Activated naive CD4-positive, alpha-beta T cell treated with anti-CD3 and anti-CD28 coated beads, Interleukin-2, amount 50 U/mL, for 24 hours (primary cell): Measurements from ENCODE around the gene CFAP97.

Source experiments
- H3K27ac Mint-ChIP-seq: one replicate; pipeline ENCODE4 v1.8.0; 2021; ENCODE audit warnings: mild to moderate bottlenecking, mixed read lengths
- H3K27me3 Mint-ChIP-seq: one replicate; pipeline ENCODE4 v1.8.0; 2021; ENCODE audit warnings: mixed read lengths
- H3K36me3 Mint-ChIP-seq: one replicate; pipeline ENCODE4 v1.8.0; 2021; ENCODE audit warnings: mixed read lengths
- H3K4me1 Mint-ChIP-seq: one replicate; pipeline ENCODE4 v1.8.0; 2021; ENCODE audit warnings: mixed read lengths
- H3K4me3 Mint-ChIP-seq: one replicate; pipeline ENCODE4 v1.8.0; 2021; ENCODE audit warnings: mild to moderate bottlenecking, mixed read lengths
- H3K9me3 Mint-ChIP-seq: one replicate; pipeline ENCODE4 v1.8.0; 2021; ENCODE audit warnings: mixed read lengths

Gene CFAP97

GRCh38 chr4:185229021-185229818 is 25.4 kb upstream of the CFAP97 start:
- Mint-ChIP-seq H3K27ac (no peak overlapping the region), H3K36me3 (no peaks in the 10 kb centered on the region), H3K9me3 (no peaks in the 10 kb centered on the region), H3K27me3 (no peaks in the 10 kb centered on the region), H3K4me1 (peaks cover 11% of the 10 kb centered on the region), H3K4me3 (no peak overlapping the region)

GRCh38 chr4:185227713-185228278 is 24.0 kb upstream of the CFAP97 start:
- H3K27me3 Mint-ChIP-seq: no peaks in the 10 kb centered on the region
- H3K27ac Mint-ChIP-seq: no peak overlapping the region
- no peaks in the 10 kb centered on the region for H3K36me3 Mint-ChIP-seq
- peaks cover 11% of the 10 kb centered on the region for H3K4me1 Mint-ChIP-seq
- H3K9me3 Mint-ChIP-seq: no peaks in the 10 kb centered on the region
- no peak overlapping the region for H3K4me3 Mint-ChIP-seq

GRCh38 chr4:185227131-185227551 is 23.3 kb upstream of the CFAP97 start:
- Mint-ChIP-seq H3K27ac (no peak overlapping the region), H3K27me3 (no peaks in the 10 kb centered on the region), H3K4me1 (peaks cover 5% of the 10 kb centered on the region), H3K9me3 (no peaks in the 10 kb centered on the region), H3K36me3 (no peaks in the 10 kb centered on the region), H3K4me3 (no peak overlapping the region)

- Mint-ChIP-seq H3K27ac (no peak overlapping the region), H3K4me3 (no peak overlapping the region), H3K36me3 (peaks cover 5% of the 10 kb centered on the region), H3K9me3 (no peaks in the 10 kb centered on the region), H3K4me1 (peaks cover 5% of the 10 kb centered on the region), H3K27me3 (no peaks in the 10 kb centered on the region)
Observed at GRCh38 chr4:185225940-185226339, 22.1 kb upstream of the CFAP97 start.

- H3K27ac Mint-ChIP-seq: no peak overlapping the region
- no peaks in the 10 kb centered on the region for H3K9me3 Mint-ChIP-seq
- no peaks in the 10 kb centered on the region for H3K27me3 Mint-ChIP-seq
- peaks cover 9% of the 10 kb centered on the region for H3K4me1 Mint-ChIP-seq
- peaks cover 5% of the 10 kb centered on the region for H3K36me3 Mint-ChIP-seq
- no peak overlapping the region for H3K4me3 Mint-ChIP-seq
Observed at GRCh38 chr4:185224597-185224996, 20.8 kb upstream of the CFAP97 start.

GRCh38 chr4:185222598-185222997 is 18.8 kb upstream of the CFAP97 start:
- Mint-ChIP-seq H3K9me3 (no peaks in the 10 kb centered on the region), H3K4me1 (peaks cover 10% of the 10 kb centered on the region), H3K27me3 (no peaks in the 10 kb centered on the region), H3K27ac (no peak overlapping the region), H3K36me3 (peaks cover 5% of the 10 kb centered on the region), H3K4me3 (no peak overlapping the region)

- Mint-ChIP-seq H3K4me1 (peaks cover 11% of the 10 kb centered on the region), H3K4me3 (no peak overlapping the region), H3K9me3 (no peaks in the 10 kb centered on the region), H3K36me3 (peaks cover 5% of the 10 kb centered on the region), H3K27me3 (no peaks in the 10 kb centered on the region), H3K27ac (no peak overlapping the region)
Observed at GRCh38 chr4:185221912-185222311, 18.1 kb upstream of the CFAP97 start.

GRCh38 chr4:185221491-185221890 is 17.7 kb upstream of the CFAP97 start:
- H3K36me3 Mint-ChIP-seq: peaks cover 5% of the 10 kb centered on the region
- no peaks in the 10 kb centered on the region for H3K9me3 Mint-ChIP-seq
- no peaks in the 10 kb centered on the region for H3K27me3 Mint-ChIP-seq
- H3K4me1 Mint-ChIP-seq: peaks cover 14% of the 10 kb centered on the region
- no peak overlapping the region for H3K4me3 Mint-ChIP-seq
- peak overlapping the region; percentile 68 for H3K27ac Mint-ChIP-seq

- Mint-ChIP-seq H3K27me3 (no peaks in the 10 kb centered on the region), H3K4me1 (peaks cover 18% of the 10 kb centered on the region), H3K4me3 (no peak overlapping the region), H3K27ac (no peak overlapping the region), H3K9me3 (no peaks in the 10 kb centered on the region), H3K36me3 (peaks cover 5% of the 10 kb centered on the region)
Observed at GRCh38 chr4:185219551-185220344, 15.9 kb upstream of the CFAP97 start.

GRCh38 chr4:185218312-185218711 is 14.5 kb upstream of the CFAP97 start:
- H3K4me1 Mint-ChIP-seq: peaks cover 26% of the 10 kb centered on the region
- no peaks in the 10 kb centered on the region for H3K9me3 Mint-ChIP-seq
- no peaks in the 10 kb centered on the region for H3K27me3 Mint-ChIP-seq
- peaks cover 5% of the 10 kb centered on the region for H3K36me3 Mint-ChIP-seq
- no peak overlapping the region for H3K4me3 Mint-ChIP-seq
- no peak overlapping the region for H3K27ac Mint-ChIP-seq

GRCh38 chr4:185217408-185217975 is 13.7 kb upstream of the CFAP97 start:
- H3K4me1 Mint-ChIP-seq: peaks cover 33% of the 10 kb centered on the region
- no peaks in the 10 kb centered on the region for H3K9me3 Mint-ChIP-seq
- no peak overlapping the region for H3K4me3 Mint-ChIP-seq
- peaks cover 5% of the 10 kb centered on the region for H3K36me3 Mint-ChIP-seq
- no peak overlapping the region for H3K27ac Mint-ChIP-seq
- H3K27me3 Mint-ChIP-seq: no peaks in the 10 kb centered on the region

- Mint-ChIP-seq H3K4me1 (peaks cover 44% of the 10 kb centered on the region), H3K9me3 (no peaks in the 10 kb centered on the region), H3K27ac (no peak overlapping the region), H3K27me3 (no peaks in the 10 kb centered on the region), H3K4me3 (no peak overlapping the region), H3K36me3 (no peaks in the 10 kb centered on the region)
Observed at GRCh38 chr4:185215261-185215660, 11.5 kb upstream of the CFAP97 start.

- Mint-ChIP-seq H3K27me3 (no peaks in the 10 kb centered on the region), H3K4me1 (peaks cover 42% of the 10 kb centered on the region), H3K4me3 (no peak overlapping the region), H3K9me3 (no peaks in the 10 kb centered on the region), H3K27ac (no peak overlapping the region), H3K36me3 (no peaks in the 10 kb centered on the region)
Observed at GRCh38 chr4:185213877-185214276, 10.1 kb upstream of the CFAP97 start.

- H3K4me3 Mint-ChIP-seq: peak overlapping the region; percentile 19
Observed at GRCh38 chr4:185212581-185212980, 8.8 kb upstream of the CFAP97 start.

GRCh38 chr4:185211641-185212040 is 7.8 kb upstream of the CFAP97 start:
- Mint-ChIP-seq H3K9me3 (no peaks in the 10 kb centered on the region), H3K27ac (no peak overlapping the region), H3K4me3 (peak overlapping the region; percentile 88), H3K27me3 (no peaks in the 10 kb centered on the region), H3K36me3 (no peaks in the 10 kb centered on the region), H3K4me1 (peaks cover 43% of the 10 kb centered on the region)

More at GRCh38 chr4:185212581-185212980, 8.8 kb upstream of the CFAP97 start:
- no peak overlapping the region for H3K27ac Mint-ChIP-seq
- peaks cover 47% of the 10 kb centered on the region for H3K4me1 Mint-ChIP-seq
- no peaks in the 10 kb centered on the region for H3K9me3 Mint-ChIP-seq
- H3K27me3 Mint-ChIP-seq: no peaks in the 10 kb centered on the region
- H3K36me3 Mint-ChIP-seq: no peaks in the 10 kb centered on the region
